H1 (cell line): ENCODE data around the gene PPP2R2B. TPM values are rescaled to one million over a fixed set of nuclear protein-coding genes. Genes with fewer than 3 reads are reported as not detected.

Experiments
- CTCF ChIA-PET: fragments of 300-600 bp; sonication (Branson Sonifier 250); formaldehyde crosslinking; loops from one replicate; lab custom pipeline; 2021; ENCODE audit not compliant: partially characterized antibody; lab: Charles Lee
- POLR2A ChIA-PET: fragments of 300-600 bp; sonication (Branson Sonifier 250); formaldehyde crosslinking; loops from one replicate; lab custom pipeline; 2021; ENCODE audit warnings: inconsistent platforms; ENCODE audit not compliant: partially characterized antibody; lab: Charles Lee
- DNase-seq, 2 experiments: peaks; one replicate each; pipeline versions ENCODE4 v3.0.0 to v3.0.0-alpha.2; 2010 to 2022; ENCODE audit warnings: low spot score in 2 of 2, low read depth in 1 of 2, mixed read lengths in 1 of 2
- FAIRE-seq: peaks from 2 replicates; lab custom pipeline; 2011; peaks lifted over from hg19 to GRCh38; lab: Jason Lieb, UNC
- H2AFZ ChIP-seq: 2 replicates; pipeline ENCODE4 v1.8.1; 2012; ENCODE audit warnings: low read length, inconsistent platforms
- H2AK5ac ChIP-seq: 2 replicates; pipeline ENCODE4 v1.6.1; 2013; ENCODE audit warnings: low read depth, low read length
- H2BK120ac ChIP-seq: replicated peaks from 2 replicates; pipeline ENCODE3; 2013; ENCODE audit warnings: low read depth, low read length, inconsistent platforms
- H2BK12ac ChIP-seq: 2 replicates; pipeline ENCODE4 v1.6.1; 2013; ENCODE audit warnings: low read depth, low read length
- H2BK15ac ChIP-seq: 2 replicates; pipeline ENCODE4 v1.6.1; 2013; ENCODE audit warnings: low read length
- H2BK20ac ChIP-seq: 2 replicates; pipeline ENCODE4 v1.6.1; 2013; ENCODE audit warnings: low read length
- H2BK5ac ChIP-seq: 2 replicates; pipeline ENCODE4 v1.6.1; 2013; ENCODE audit warnings: low read depth, low read length
- H3K14ac ChIP-seq: 2 replicates; pipeline ENCODE4 v1.6.1; 2013; ENCODE audit warnings: inconsistent platforms; ENCODE audit not compliant: insufficient read length
- H3K18ac ChIP-seq: 2 replicates; pipeline ENCODE4 v1.6.1; 2013; ENCODE audit warnings: low read length; ENCODE audit errors: extremely low read depth
- H3K23ac ChIP-seq: 2 replicates; pipeline ENCODE4 v1.6.1; 2013; ENCODE audit warnings: inconsistent platforms; ENCODE audit not compliant: insufficient read length
- H3K23me2 ChIP-seq: 2 replicates; pipeline ENCODE4 v1.6.1; 2013; ENCODE audit warnings: low read depth, low read length
- H3K27ac ChIP-seq: 2 replicates; pipeline ENCODE4 v1.6.1; 2011; ENCODE audit warnings: low read depth, low read length, inconsistent platforms
- H3K27me3 ChIP-seq, 4 experiments: replicated peaks in 1 of 4; 1 replicate in 1 of 4; 2 replicates in 3 of 4; pipeline versions ENCODE4 v1.6.1 to v1.8.1; 2011 to 2013; ENCODE audit warnings: low read length in 3 of 4, mild to moderate bottlenecking in 3 of 4, inconsistent platforms in 2 of 4, mixed read lengths in 2 of 4, moderate library complexity in 1 of 4; ENCODE audit not compliant: control insufficient read depth in 3 of 4, insufficient read depth in 3 of 4; ENCODE audit errors: extremely low read depth in 1 of 4
- H3K36me3 ChIP-seq, 4 experiments: 2 replicates each; pipeline versions ENCODE4 v1.6.1 to v1.8.1; 2011 to 2013; ENCODE audit warnings: mild to moderate bottlenecking in 4 of 4, low read length in 3 of 4, moderate library complexity in 2 of 4, control low read depth in 1 of 4, inconsistent platforms in 1 of 4; ENCODE audit not compliant: insufficient read depth in 4 of 4, control insufficient read depth in 2 of 4
- H3K4ac ChIP-seq: replicated peaks from 2 replicates; pipeline ENCODE3; 2013; ENCODE audit warnings: low read length, low read depth, mixed read lengths, inconsistent platforms; ENCODE audit not compliant: insufficient read length
- H3K4me1 ChIP-seq, 4 experiments: replicated peaks in 1 of 4; 1 replicate in 1 of 4; 2 replicates in 3 of 4; pipeline versions ENCODE4 v1.6.1 to v1.8.1; 2011 to 2013; ENCODE audit warnings: low read length in 3 of 4, inconsistent platforms in 2 of 4, mixed read lengths in 1 of 4; ENCODE audit not compliant: insufficient read depth in 4 of 4, control insufficient read depth in 3 of 4
- H3K4me2 ChIP-seq, 2 experiments: 2 replicates each; pipeline versions ENCODE4 v1.6.1 to v1.8.1; 2011 to 2013; ENCODE audit warnings: low read depth in 2 of 2, low read length in 2 of 2, control low read depth in 1 of 2, inconsistent platforms in 1 of 2, mild to moderate bottlenecking in 1 of 2; ENCODE audit not compliant: insufficient read depth in 1 of 2
- H3K4me3 ChIP-seq, 4 experiments: fragments of 200-600, 300-600 bp in 1 of 4; sonication (generic), shearing (Covaris generic), sonication (Bioruptor Twin) in 1 of 4; 2 replicates each; pipeline versions ENCODE4 v1.5.1 to v1.8.1; 2011 to 2016; ENCODE audit warnings: low read length in 4 of 4, low read depth in 3 of 4, control low read depth in 2 of 4, inconsistent platforms in 2 of 4, mild to moderate bottlenecking in 2 of 4, mixed read lengths in 1 of 4, moderate library complexity in 1 of 4; ENCODE audit not compliant: insufficient read depth in 2 of 4; ENCODE audit errors: extremely low read depth in 1 of 4
- H3K56ac ChIP-seq: replicated peaks from 2 replicates; pipeline ENCODE3; 2013; ENCODE audit warnings: low read depth, mild to moderate bottlenecking, mixed read lengths, low read length, inconsistent platforms; ENCODE audit not compliant: insufficient read length
- H3K79me1 ChIP-seq: 2 replicates; pipeline ENCODE4 v1.6.1; 2013; ENCODE audit warnings: low read depth, low read length, control low read depth
- H3K79me2 ChIP-seq, 2 experiments: 2 replicates each; pipeline versions ENCODE4 v1.6.1 to v1.8.1; 2012 to 2013; ENCODE audit warnings: low read length in 2 of 2, mild to moderate bottlenecking in 2 of 2, inconsistent platforms in 1 of 2; ENCODE audit not compliant: insufficient read depth in 2 of 2, control insufficient read depth in 1 of 2
- H3K9ac ChIP-seq, 4 experiments: replicated peaks in 1 of 4; 1 replicate in 1 of 4; 2 replicates in 3 of 4; pipeline versions ENCODE4 v1.6.1 to v1.8.1; 2011 to 2013; ENCODE audit warnings: low read depth in 3 of 4, low read length in 3 of 4, control low read depth in 2 of 4, mild to moderate bottlenecking in 2 of 4, moderate library complexity in 2 of 4, inconsistent platforms in 1 of 4; ENCODE audit errors: extremely low read depth in 1 of 4
- H3K9me3 ChIP-seq, 2 experiments: 2 replicates each; pipeline versions ENCODE4 v1.6.1 to v1.8.1; 2012 to 2013; ENCODE audit warnings: mild to moderate bottlenecking in 2 of 2, moderate library complexity in 2 of 2, control low read depth in 1 of 2, inconsistent platforms in 1 of 2, low read depth in 1 of 2, low read length in 1 of 2, mixed read lengths in 1 of 2; ENCODE audit not compliant: insufficient read depth in 2 of 2
- H4K20me1 ChIP-seq, 2 experiments: replicated peaks in 1 of 2; 2 replicates each; pipeline versions ENCODE3 to v1.8.1; 2011 to 2013; ENCODE audit warnings: inconsistent platforms in 2 of 2, low read length in 2 of 2, mild to moderate bottlenecking in 1 of 2; ENCODE audit not compliant: insufficient read depth in 2 of 2, control insufficient read depth in 1 of 2
- H4K5ac ChIP-seq: 2 replicates; pipeline ENCODE4 v1.6.1; 2013; ENCODE audit warnings: low read length, low read depth, mixed read lengths, inconsistent platforms; ENCODE audit not compliant: insufficient read length
- H4K8ac ChIP-seq: 2 replicates; pipeline ENCODE4 v1.8.0; 2013; ENCODE audit warnings: mild to moderate bottlenecking, moderate library complexity, low read length, inconsistent platforms; ENCODE audit not compliant: insufficient read depth; ENCODE audit errors: extremely low read depth
- H4K91ac ChIP-seq: replicated peaks from 2 replicates; pipeline ENCODE3; 2013; ENCODE audit warnings: low read length, mixed read lengths, inconsistent platforms; ENCODE audit not compliant: insufficient read length
- POLR2A ChIP-seq, 2 experiments: IDR thresholded peaks; 1 replicate in 1 of 2; 2 replicates in 1 of 2; pipeline ENCODE4 v1.6.1; 2011; ENCODE audit warnings: low read depth in 2 of 2, low read length in 2 of 2, mild to moderate bottlenecking in 2 of 2; ENCODE audit errors: control extremely low read depth in 1 of 2
- SRF ChIP-seq: IDR thresholded peaks from 2 replicates; pipeline ENCODE4 v1.6.1; 2011; ENCODE audit warnings: mild to moderate bottlenecking, low read depth, low read length, moderate library complexity
- WGBS, 2 experiments: shearing (Covaris generic) in 1 of 2; methylation state at CpG; one replicate each; pipeline versions ENCODE4 v1.1.6 to v1.1.7; 2013 to 2015; ENCODE audit warnings: low lambda C conversion rate in 2 of 2, mixed read lengths in 2 of 2, inconsistent platforms in 1 of 2, low coverage in 1 of 2, missing lambda C conversion rate in 1 of 2; ENCODE audit not compliant: insufficient replicate concordance in 2 of 2, insufficient coverage in 1 of 2, insufficient read length in 1 of 2; ENCODE audit errors: extremely low coverage in 1 of 2, missing lambda C conversion rate in 1 of 2; 5-methylcytosine and 5-hydroxymethylcytosine counted together
- polyA plus RNA-seq, 7 experiments: library from polyadenylated mRNA; depleted of rRNA in 3 of 7; stranded (reverse) in 5 of 7; unstranded in 2 of 7; fragments of >200 nt in 5 of 7; fragments of 200-250 nt in 2 of 7; gene quantifications; 1 replicate in 5 of 7; 2 replicates in 1 of 7; 4 replicates in 1 of 7; pipeline versions ENCODE4 v1.2.1 to v1.2.3, GENCODE V29; 2011 to 2013; ENCODE audit warnings: missing spikeins in 2 of 7, mixed read lengths in 2 of 7
- total RNA-seq: library from RNA; stranded (reverse); fragmentation: NEBNext Ultra II Directional; extraction: Animal tissue kit (Norgen Biotek cat#: 25700); gene quantifications from 2 replicates; pipeline ENCODE4 v1.2.1, GENCODE V29; 2021

Gene PPP2R2B
- total and polyA plus RNA-seq, 2 of the 8 experiments (the other 6 are each of a cell fraction or from before 2014, with no cell fraction given), result 21.1 to 37.1 TPM

- DNase-seq (no peak), FAIRE-seq (no peak)
- Histone ChIP-seq H2BK20ac (no peak overlapping the region), H3K56ac (no peak overlapping the region), H3K18ac (no peak overlapping the region), H2BK15ac (no peak overlapping the region), H3K79me1 (no peaks in the 10 kb centered on the region), H4K91ac (no peak overlapping the region), H3K27me3 (no peaks in the 10 kb centered on the region), H3K14ac (no peak overlapping the region), H3K23ac (no peak overlapping the region), H3K4me2 (no peak overlapping the region), H3K9ac (no peak overlapping the region), H3K27ac (no peak overlapping the region), H3K36me3 (no peaks in the 10 kb centered on the region), H2BK12ac (no peak overlapping the region), H4K8ac (no peak overlapping the region), H3K4me1 (peaks cover 0 to 4% (median 1%) of the 10 kb centered on the region in 4 experiments; a peak in 3 of 7 replicates), H3K4ac (no peak overlapping the region), H4K5ac (no peak overlapping the region), H2BK5ac (no peak overlapping the region), H2AFZ (no peak overlapping the region), H2BK120ac (no peak overlapping the region), H2AK5ac (no peak overlapping the region), H3K23me2 (no peaks in the 10 kb centered on the region), H3K79me2 (no peaks in the 10 kb centered on the region), H3K4me3 (no peak overlapping the region), H3K9me3 (no peaks in the 10 kb centered on the region), H4K20me1 (no peaks in the 10 kb centered on the region)
- WGBS, 2 experiments, result 39% methylated on average over 2 of the region's 2 CpGs; no CpG with 5 or more reads in 1 of the 2 experiments
- ChIA-PET POLR2A (no interaction called here), CTCF (no interaction called here)
- no peak for TF ChIP-seq SRF
- TF ChIP-seq POLR2A (IDR thresholded peaks at IDR 0.05; ENCODE audit: control extremely low read depth in 1 of 2, low read depth in 2 of 2, low read length in 2 of 2), result no peak
Observed at GRCh38 chr5:146643776-146644175, 234.8 kb downstream of the PPP2R2B start.
